ENCODE results near the gene LAPTM5. TPM values are rescaled to one million over a fixed set of nuclear protein-coding genes. Genes with fewer than 3 reads are reported as not detected.

The LAPTM5 gene
- 100 to 1,000 TPM; 474 to 485 TPM for total RNA-seq

- ATAC-seq (ENCODE audit: low read depth) (peak; percentile 48), DNase-seq (peak; percentile 67)
- POLR2A ChIA-PET = interaction anchor here (0.7 to 11.5 kb wide), 6 partner anchors 12 to 39 kb away, joined by 3 to 284 read pairs (median 4); no protein-coding TSS in a partner anchor
- H3K27ac Mint-ChIP-seq = peak within 1 kb of the TSS; percentile 99
- H3K27me3 Mint-ChIP-seq = no peaks in the 10 kb centered on the region
- H3K4me3 Mint-ChIP-seq = peak within 1 kb of the TSS; percentile 99
- H3K4me1 Mint-ChIP-seq = peaks cover 69% of the 10 kb centered on the region
- H3K9me3 Mint-ChIP-seq = no peaks in the 10 kb centered on the region
- H3K36me3 Mint-ChIP-seq = peaks cover 16% of the 10 kb centered on the region
Measured at GRCh38 chr1:30757352-30758120, at the start of gene LAPTM5. TSS of gene LAPTM5 (minus strand) at chr1:30757774. CDS start at chr1:30757745, 29 bp downstream.

GRCh38 chr1:30806381-30807317 lies 49.1 kb upstream of the LAPTM5 start:
- H3K27me3 Mint-ChIP-seq = peaks cover 66% of the 10 kb centered on the region
- no peak overlapping the region for H3K4me3 Mint-ChIP-seq
- POLR2A ChIA-PET = no interaction called here

GRCh38 chr1:30805304-30806003 lies 47.9 kb upstream of the LAPTM5 start:
- DNase-seq (no peak), ATAC-seq (ENCODE audit: low read depth) (no peak)
- no peaks in the 10 kb centered on the region for H3K9me3 Mint-ChIP-seq
- no peaks in the 10 kb centered on the region for H3K4me1 Mint-ChIP-seq
- H3K36me3 Mint-ChIP-seq = no peaks in the 10 kb centered on the region
- POLR2A ChIA-PET = no interaction called here
- H3K27me3 Mint-ChIP-seq = peaks cover 58% of the 10 kb centered on the region
- H3K4me3 Mint-ChIP-seq = no peak overlapping the region
- no peak overlapping the region for H3K27ac Mint-ChIP-seq

More at GRCh38 chr1:30806381-30807317, 49.1 kb upstream of the LAPTM5 start:
- Mint-ChIP-seq H3K36me3 (no peaks in the 10 kb centered on the region), H3K4me1 (no peaks in the 10 kb centered on the region), H3K27ac (no peak overlapping the region), H3K9me3 (no peaks in the 10 kb centered on the region)
- no peak for ATAC-seq (ENCODE audit: low read depth)
- no peak for DNase-seq

GRCh38 chr1:30804822-30805221 lies 47.2 kb upstream of the LAPTM5 start:
- ATAC-seq (ENCODE audit: low read depth) = no peak
- Mint-ChIP-seq H3K4me3 (no peak overlapping the region), H3K27me3 (peaks cover 57% of the 10 kb centered on the region), H3K9me3 (no peaks in the 10 kb centered on the region), H3K27ac (no peak overlapping the region), H3K36me3 (no peaks in the 10 kb centered on the region), H3K4me1 (no peaks in the 10 kb centered on the region)
- POLR2A ChIA-PET = no interaction called here
- DNase-seq = no peak

GRCh38 chr1:30804352-30804751 lies 46.8 kb upstream of the LAPTM5 start:
- Mint-ChIP-seq H3K4me1 (no peaks in the 10 kb centered on the region), H3K4me3 (no peak overlapping the region), H3K36me3 (no peaks in the 10 kb centered on the region), H3K27me3 (peaks cover 53% of the 10 kb centered on the region), H3K27ac (no peak overlapping the region), H3K9me3 (no peaks in the 10 kb centered on the region)
- DNase-seq (no peak), ATAC-seq (ENCODE audit: low read depth) (no peak)
- POLR2A ChIA-PET = no interaction called here

- H3K4me1 Mint-ChIP-seq = no peaks in the 10 kb centered on the region
- peaks cover 52% of the 10 kb centered on the region for H3K27me3 Mint-ChIP-seq
- DNase-seq (no peak), ATAC-seq (ENCODE audit: low read depth) (no peak)
- no peak overlapping the region for H3K4me3 Mint-ChIP-seq
- H3K27ac Mint-ChIP-seq = no peak overlapping the region
- no peaks in the 10 kb centered on the region for H3K36me3 Mint-ChIP-seq
- H3K9me3 Mint-ChIP-seq = no peaks in the 10 kb centered on the region
- POLR2A ChIA-PET = no interaction called here
Measured at GRCh38 chr1:30803562-30803961, 46.0 kb upstream of the LAPTM5 start.

GRCh38 chr1:30801771-30802198 lies 44.2 kb upstream of the LAPTM5 start:
- Mint-ChIP-seq H3K4me1 (peaks cover 2% of the 10 kb centered on the region), H3K27me3 (peaks cover 38% of the 10 kb centered on the region), H3K27ac (no peak overlapping the region), H3K9me3 (no peaks in the 10 kb centered on the region), H3K4me3 (no peak overlapping the region), H3K36me3 (no peaks in the 10 kb centered on the region)
- POLR2A ChIA-PET = interaction anchor here (0.6 to 0.8 kb wide), 2 partner anchors 84 to 127 kb away, joined by 3 read pairs; no protein-coding TSS in a partner anchor
- ATAC-seq (ENCODE audit: low read depth) (peak; percentile 50), DNase-seq (peak; percentile 87)

- H3K9me3 Mint-ChIP-seq = no peaks in the 10 kb centered on the region
- POLR2A ChIA-PET = no interaction called here
Measured at GRCh38 chr1:30799233-30799511, 41.6 kb upstream of the LAPTM5 start.

GRCh38 chr1:30798389-30799232 lies 41.0 kb upstream of the LAPTM5 start:
- H3K27me3 Mint-ChIP-seq = peaks cover 21% of the 10 kb centered on the region
- H3K27ac Mint-ChIP-seq = no peak overlapping the region
- no peaks in the 10 kb centered on the region for H3K9me3 Mint-ChIP-seq
- no peaks in the 10 kb centered on the region for H3K36me3 Mint-ChIP-seq
- no peak for DNase-seq
- H3K4me1 Mint-ChIP-seq = peaks cover 2% of the 10 kb centered on the region
- POLR2A ChIA-PET = no interaction called here
- H3K4me3 Mint-ChIP-seq = no peak overlapping the region
- ATAC-seq (ENCODE audit: low read depth) = no peak

More at GRCh38 chr1:30799233-30799511, 41.6 kb upstream of the LAPTM5 start:
- DNase-seq (no peak), ATAC-seq (ENCODE audit: low read depth) (no peak)
- Mint-ChIP-seq H3K27ac (no peak overlapping the region), H3K4me3 (no peak overlapping the region), H3K27me3 (peaks cover 20% of the 10 kb centered on the region), H3K4me1 (peaks cover 2% of the 10 kb centered on the region), H3K36me3 (no peaks in the 10 kb centered on the region)

GRCh38 chr1:30795026-30795425 lies 37.5 kb upstream of the LAPTM5 start:
- Mint-ChIP-seq H3K9me3 (no peaks in the 10 kb centered on the region), H3K4me3 (no peak overlapping the region), H3K36me3 (no peaks in the 10 kb centered on the region), H3K4me1 (peaks cover 12% of the 10 kb centered on the region), H3K27me3 (peaks cover 13% of the 10 kb centered on the region), H3K27ac (no peak overlapping the region)
- ATAC-seq (ENCODE audit: low read depth) = no peak
- no peak for DNase-seq
- POLR2A ChIA-PET = no interaction called here

GRCh38 chr1:30794260-30794659 lies 36.7 kb upstream of the LAPTM5 start:
- H3K9me3 Mint-ChIP-seq = no peaks in the 10 kb centered on the region
- ATAC-seq (ENCODE audit: low read depth) (no peak), DNase-seq (no peak)
- peaks cover 19% of the 10 kb centered on the region for H3K27me3 Mint-ChIP-seq
- no peak overlapping the region for H3K4me3 Mint-ChIP-seq
- peaks cover 13% of the 10 kb centered on the region for H3K4me1 Mint-ChIP-seq
- POLR2A ChIA-PET = no interaction called here
- H3K27ac Mint-ChIP-seq = no peak overlapping the region
- H3K36me3 Mint-ChIP-seq = no peaks in the 10 kb centered on the region

- POLR2A ChIA-PET = no interaction called here
- Mint-ChIP-seq H3K9me3 (no peaks in the 10 kb centered on the region), H3K27me3 (peaks cover 19% of the 10 kb centered on the region), H3K36me3 (no peaks in the 10 kb centered on the region), H3K4me1 (peaks cover 13% of the 10 kb centered on the region), H3K27ac (no peak overlapping the region), H3K4me3 (no peak overlapping the region)
- ATAC-seq (ENCODE audit: low read depth) (no peak), DNase-seq (no peak)
Measured at GRCh38 chr1:30793209-30793608, 35.6 kb upstream of the LAPTM5 start.
